Thymus (tissue), 11 donors: Measurements from ENCODE around the gene PADI6. TPM values are rescaled to one million over a fixed set of nuclear protein-coding genes. Genes with fewer than 3 reads are reported as not detected.
"Not testable (repeated sequence)": the region's sequence is repeated elsewhere in the genome, so short reads cannot be mapped to it uniquely, and the experiment has no call there.

Experiments
- DNase-seq, 9 donors: peaks; one replicate each; pipeline ENCODE4 v3.0.0-alpha.2; 2013; ENCODE audit warnings: low spot score in 9 of 9, low read depth in 6 of 9, missing footprints in 1 of 9
- H3K27ac ChIP-seq, 2 donors: one replicate each; pipeline ENCODE4 v1.5.1; 2013; ENCODE audit warnings: control low read depth in 1 of 2, low read depth in 1 of 2, low read length in 1 of 2, mild to moderate bottlenecking in 1 of 2, moderate library complexity in 1 of 2
- H3K27me3 ChIP-seq, 2 donors: one replicate each; pipeline ENCODE4 v1.5.1; 2013; ENCODE audit warnings: low read length in 1 of 2; ENCODE audit not compliant: control insufficient read depth in 2 of 2, insufficient read depth in 1 of 2
- H3K36me3 ChIP-seq, 2 donors: one replicate each; pipeline ENCODE4 v1.5.1; 2013; ENCODE audit warnings: low read length in 1 of 2, mild to moderate bottlenecking in 1 of 2, moderate library complexity in 1 of 2; ENCODE audit not compliant: control insufficient read depth in 2 of 2, insufficient read depth in 2 of 2
- H3K4me1 ChIP-seq, 2 donors: one replicate each; pipeline ENCODE4 v1.5.1; 2013; ENCODE audit warnings: low read length in 2 of 2; ENCODE audit not compliant: control insufficient read depth in 2 of 2, insufficient read depth in 2 of 2
- H3K4me3 ChIP-seq, 2 donors: one replicate each; pipeline ENCODE4 v1.5.1; 2013; ENCODE audit warnings: low read length in 2 of 2, control low read depth in 1 of 2, mild to moderate bottlenecking in 1 of 2
- H3K9me3 ChIP-seq, 2 donors: one replicate each; pipeline ENCODE4 v1.5.1; 2013; ENCODE audit warnings: low read length in 1 of 2, mild to moderate bottlenecking in 1 of 2; ENCODE audit not compliant: control insufficient read depth in 2 of 2, insufficient read depth in 1 of 2
- WGBS: extraction: QIAGEN DNeasy Blood & Tissue Kit; methylation state at CpG from one replicate; pipeline ENCODE4 v1.1.7; 2013; 5-methylcytosine and 5-hydroxymethylcytosine counted together
- polyA plus RNA-seq: library from polyadenylated mRNA; stranded (reverse); fragments of 200-250 nt; gene quantifications from one replicate; pipeline ENCODE4 v1.2.3, GENCODE V29; 2013
- total RNA-seq: library from RNA; stranded (reverse); fragments of 120-200 nt; gene quantifications from one replicate; pipeline ENCODE4 v1.2.4, GENCODE V29; 2013
- donor health status: healthy.

Gene PADI6
- total and polyA plus RNA-seq, 2 donors: 0.09 to 0.16 TPM

DNA sequence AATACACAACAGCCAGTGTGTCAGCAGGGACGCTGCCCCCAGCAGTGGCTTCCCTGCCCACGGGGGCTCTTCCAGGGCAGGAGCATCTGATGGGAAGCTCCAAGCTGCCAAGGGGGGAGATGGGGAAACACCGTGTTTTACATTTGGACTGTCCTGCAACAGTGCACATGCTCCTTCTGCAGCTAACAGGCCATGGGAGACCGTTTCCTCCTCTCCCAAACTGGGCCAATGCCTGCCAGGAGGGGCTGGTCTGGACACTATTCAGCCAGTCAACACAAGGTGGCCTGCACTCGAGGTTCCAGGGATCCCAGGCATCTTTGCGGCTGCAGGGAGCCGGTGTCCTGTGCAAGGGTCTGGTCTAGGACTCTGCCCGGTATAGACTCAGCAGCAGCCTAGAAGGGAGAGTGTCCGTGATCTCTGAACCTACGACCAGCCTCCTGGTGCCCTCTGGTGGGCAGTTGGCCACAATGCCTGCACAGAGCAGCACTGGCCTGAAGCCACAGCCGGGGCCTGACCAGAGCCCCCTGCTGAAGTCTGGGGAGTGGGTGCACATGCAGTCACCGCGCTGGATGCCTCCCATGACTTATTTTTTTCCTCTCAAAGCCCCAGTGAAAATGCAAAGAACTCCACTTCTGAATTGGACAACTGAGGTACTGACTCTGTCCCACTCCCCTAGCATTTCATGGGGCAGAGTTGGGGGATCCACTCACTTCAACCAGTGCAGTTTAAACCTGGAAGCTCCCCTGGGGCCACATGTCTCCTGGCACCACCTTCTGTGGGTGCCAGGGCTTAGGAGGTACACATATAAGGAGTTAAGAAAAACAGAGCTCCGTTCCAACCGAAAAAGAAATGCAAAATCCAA, 34.1 kb downstream of the PADI6 start:
- peak in 4 of 9 donors; percentile 5 to 23 (median 16) for DNase-seq
- H3K4me3 ChIP-seq: no peak overlapping the region
- H3K36me3 ChIP-seq: peaks cover 33 to 40% of the 10 kb centered on the region in 2 donors
- no peaks in the 10 kb centered on the region for H3K27me3 ChIP-seq
- H3K4me1 ChIP-seq: no peaks in the 10 kb centered on the region
- 77% methylated on average over 15 of the region's 15 CpGs for WGBS
- no peaks in the 10 kb centered on the region for H3K9me3 ChIP-seq
- no peak overlapping the region for H3K27ac ChIP-seq

DNA sequence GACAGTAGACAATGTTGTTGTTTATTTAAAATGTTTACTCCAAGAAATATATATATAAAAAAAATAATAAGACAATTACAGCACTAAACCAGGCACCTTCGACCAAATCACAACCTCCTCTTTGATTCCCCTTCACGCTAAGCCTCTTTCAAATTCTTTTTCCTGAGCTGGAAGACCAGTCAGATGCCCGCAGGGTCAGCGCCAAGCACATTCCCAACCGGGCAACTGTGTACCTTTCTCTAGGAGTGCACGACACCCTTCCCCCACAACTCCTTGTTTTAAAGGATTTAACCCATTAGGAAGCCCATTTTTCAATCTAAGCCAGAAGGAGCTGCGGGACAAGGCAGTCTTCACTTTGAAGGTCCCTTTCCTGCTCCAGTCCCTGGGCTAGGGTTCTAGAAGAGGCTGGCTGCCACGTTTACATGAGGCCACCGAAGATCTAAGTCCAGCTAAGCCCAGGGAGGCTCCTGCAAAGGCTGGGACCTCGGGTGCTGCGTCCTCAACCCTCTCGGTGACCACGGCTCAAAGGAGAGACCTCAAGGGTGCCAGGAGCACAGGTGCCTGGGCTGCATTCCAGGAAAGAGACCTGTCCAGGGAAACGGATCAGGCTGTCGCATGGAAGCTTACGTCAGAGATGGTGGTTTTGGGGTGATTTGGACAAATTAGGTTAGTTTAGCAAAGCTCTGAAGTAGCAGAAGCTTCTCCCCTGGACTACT, 34.9 kb downstream of the PADI6 start:
- not testable (repeated sequence) for H3K4me3 ChIP-seq, H3K9me3 ChIP-seq, H3K27me3 ChIP-seq, DNase-seq, H3K27ac ChIP-seq, H3K4me1 ChIP-seq
- H3K36me3 ChIP-seq: peaks cover 41 to 47% of the 10 kb centered on the region in 2 donors
- 95% methylated on average over 16 of the region's 16 CpGs for WGBS

DNA sequence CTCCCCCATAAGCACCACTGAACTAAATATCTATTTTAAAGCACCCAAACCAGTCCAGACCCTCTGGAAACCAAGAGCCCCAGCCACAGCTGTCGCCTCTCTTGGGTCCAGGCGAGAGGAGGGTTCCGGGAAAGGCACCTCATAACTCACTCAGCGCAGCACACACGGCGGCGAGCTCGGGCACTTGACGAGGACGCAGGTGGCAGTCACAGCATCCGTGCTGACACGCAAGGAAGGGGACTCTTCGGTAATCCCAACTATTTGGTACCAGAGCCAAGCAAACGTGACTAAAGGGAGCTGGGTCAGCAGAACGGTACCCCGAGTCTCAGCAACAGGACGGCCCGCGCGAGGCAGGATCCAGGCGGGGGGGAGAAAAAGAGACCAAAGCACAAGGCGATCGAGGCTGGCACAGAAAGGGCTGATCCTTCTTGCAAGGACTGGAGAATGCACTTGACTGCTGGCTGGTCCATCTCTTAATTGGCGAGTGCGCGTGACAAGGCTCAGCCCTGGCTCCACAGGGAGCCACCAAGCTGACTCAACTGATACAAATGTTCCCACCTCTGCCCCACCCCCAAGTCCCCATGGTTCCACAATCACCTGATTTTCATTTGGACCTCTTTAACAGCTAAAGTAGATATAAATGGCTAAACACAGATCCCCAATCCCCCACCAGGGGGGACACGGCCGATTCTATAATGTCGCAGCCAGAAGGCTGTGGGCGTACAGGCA, 36.0 kb downstream of the PADI6 start:
- not testable (repeated sequence) for DNase-seq

DNA sequence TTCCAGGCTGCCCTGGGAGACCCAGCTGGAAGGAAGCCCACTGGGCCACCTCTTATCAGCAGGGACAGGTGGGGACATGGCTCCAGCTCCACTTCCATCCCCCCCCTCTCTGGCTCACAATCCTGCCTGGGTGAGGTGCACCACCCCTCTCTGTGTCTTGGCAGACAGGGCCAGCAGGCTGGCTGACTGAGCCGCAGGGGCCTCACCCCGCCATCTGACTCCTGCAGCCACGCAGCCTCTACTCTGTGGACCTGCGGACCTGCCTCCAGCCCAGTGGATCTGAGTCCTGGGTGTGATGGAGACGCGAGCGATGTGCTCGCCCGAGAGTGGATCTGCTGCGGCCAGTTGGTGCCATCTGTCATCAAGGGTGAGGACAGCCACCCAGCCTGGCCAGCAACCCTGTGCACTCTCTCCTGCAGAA, 37.4 kb downstream of the PADI6 start:
- Histone ChIP-seq H3K27me3 (no peaks in the 10 kb centered on the region), H3K9me3 (no peaks in the 10 kb centered on the region), H3K4me3 (no peak overlapping the region), H3K36me3 (peaks cover 66 to 71% of the 10 kb centered on the region in 2 donors), H3K27ac (no peak overlapping the region), H3K4me1 (no peaks in the 10 kb centered on the region)
- DNase-seq: no peak
- 98% methylated on average over 10 of the region's 10 CpGs for WGBS

More for the DNA sequence above, 36.0 kb downstream of the PADI6 start:
- not testable (repeated sequence) for H3K4me1 ChIP-seq, H3K27me3 ChIP-seq, H3K4me3 ChIP-seq, H3K9me3 ChIP-seq, H3K27ac ChIP-seq
- peaks cover 51 to 57% of the 10 kb centered on the region in 2 donors for H3K36me3 ChIP-seq
- 97% methylated on average over 30 of the region's 30 CpGs for WGBS

DNA sequence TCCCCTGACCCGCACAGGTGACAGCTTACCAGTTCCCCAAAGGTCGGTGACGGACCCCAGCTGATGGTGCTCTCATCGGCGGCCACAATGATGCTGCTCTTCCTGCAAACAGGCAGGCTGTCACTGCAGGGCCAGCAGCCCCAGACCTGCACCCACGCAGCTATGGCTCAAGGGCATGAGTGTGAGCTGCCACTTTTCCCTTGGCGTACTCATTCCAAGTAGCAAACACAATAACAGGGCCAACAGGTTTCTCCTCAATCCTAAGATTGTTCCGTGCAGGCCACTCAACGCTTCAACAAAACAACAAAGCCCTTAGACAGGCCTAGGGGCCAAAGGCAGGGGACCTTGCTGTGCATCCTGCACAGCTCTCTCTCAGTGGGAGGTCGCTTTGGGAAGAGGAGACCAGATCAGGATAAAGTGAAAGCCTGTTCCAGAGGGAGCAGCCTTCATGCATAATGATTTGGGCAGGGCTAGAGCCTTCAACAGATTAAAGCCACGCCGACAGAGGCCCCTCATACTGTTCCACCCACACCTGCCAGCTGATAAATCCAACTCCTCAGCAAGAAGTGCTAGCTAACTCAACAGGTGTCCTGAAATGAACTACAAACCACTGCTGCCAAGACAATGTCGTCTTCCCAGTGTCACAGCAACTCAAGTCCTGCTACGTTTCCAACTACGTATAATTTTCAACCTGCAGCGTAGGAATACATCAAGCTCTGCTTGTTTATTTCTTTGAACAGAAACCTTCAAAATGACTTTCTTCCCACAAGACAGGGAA, 40.3 kb downstream of the PADI6 start:
- H3K9me3 ChIP-seq: no peaks in the 10 kb centered on the region
- no peak overlapping the region for H3K4me3 ChIP-seq
- H3K4me1 ChIP-seq: no peaks in the 10 kb centered on the region
- peaks cover 88 to 91% of the 10 kb centered on the region in 2 donors for H3K36me3 ChIP-seq
- no peak overlapping the region for H3K27ac ChIP-seq
- WGBS: 95% methylated on average over 16 of the region's 16 CpGs
- H3K27me3 ChIP-seq: no peaks in the 10 kb centered on the region
- no peak for DNase-seq

DNA sequence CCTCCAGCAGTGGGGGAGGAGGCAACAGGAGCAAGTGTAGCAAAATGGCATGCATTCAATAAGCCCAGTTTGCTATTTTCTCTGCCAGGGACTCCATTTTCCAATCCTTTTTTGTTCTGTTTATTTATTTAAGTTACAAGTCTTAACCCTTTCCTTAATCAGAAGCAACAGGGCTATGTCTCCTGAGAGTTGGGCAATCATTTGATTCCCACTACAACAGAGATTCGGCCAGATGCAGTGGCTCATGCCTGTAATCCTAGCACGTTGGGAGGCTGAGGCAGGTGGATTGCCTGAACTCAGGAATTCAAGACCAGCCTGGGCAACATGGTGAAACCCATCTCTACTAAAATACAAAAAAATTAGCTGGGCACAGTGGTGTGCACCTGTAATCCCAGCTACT, 42.0 kb downstream of the PADI6 start:
- DNase-seq: no peak
- H3K36me3 ChIP-seq: peaks cover 93 to 95% of the 10 kb centered on the region in 2 donors
- H3K9me3 ChIP-seq: no peaks in the 10 kb centered on the region
- H3K4me3 ChIP-seq: no peak overlapping the region
- no peaks in the 10 kb centered on the region for H3K4me1 ChIP-seq
- H3K27me3 ChIP-seq: no peaks in the 10 kb centered on the region
- WGBS: 98% methylated on average over 2 of the region's 2 CpGs
- H3K27ac ChIP-seq: no peak overlapping the region

DNA sequence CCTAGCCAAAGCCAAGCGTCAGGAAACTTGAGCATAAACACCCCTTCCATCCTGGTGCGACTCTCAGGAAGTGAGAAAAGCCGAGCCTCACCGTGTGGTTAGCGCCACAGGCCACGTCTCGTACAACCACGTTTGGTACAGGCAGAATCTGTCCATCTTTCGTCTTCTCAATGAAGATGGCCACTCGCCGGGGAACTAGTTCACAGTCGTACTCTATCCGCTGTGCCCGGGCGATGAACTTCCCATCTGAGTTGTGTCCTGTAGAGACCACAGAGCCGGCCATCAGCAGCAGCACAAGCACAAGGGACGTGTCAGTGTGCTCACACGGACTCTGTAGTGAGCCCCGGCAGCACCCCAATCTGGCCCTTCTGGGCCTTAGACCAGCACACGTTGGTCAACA, 44.4 kb downstream of the PADI6 start:
- Histone ChIP-seq H3K36me3 (peaks cover 85 to 90% of the 10 kb centered on the region in 2 donors), H3K27me3 (no peaks in the 10 kb centered on the region)

DNA sequence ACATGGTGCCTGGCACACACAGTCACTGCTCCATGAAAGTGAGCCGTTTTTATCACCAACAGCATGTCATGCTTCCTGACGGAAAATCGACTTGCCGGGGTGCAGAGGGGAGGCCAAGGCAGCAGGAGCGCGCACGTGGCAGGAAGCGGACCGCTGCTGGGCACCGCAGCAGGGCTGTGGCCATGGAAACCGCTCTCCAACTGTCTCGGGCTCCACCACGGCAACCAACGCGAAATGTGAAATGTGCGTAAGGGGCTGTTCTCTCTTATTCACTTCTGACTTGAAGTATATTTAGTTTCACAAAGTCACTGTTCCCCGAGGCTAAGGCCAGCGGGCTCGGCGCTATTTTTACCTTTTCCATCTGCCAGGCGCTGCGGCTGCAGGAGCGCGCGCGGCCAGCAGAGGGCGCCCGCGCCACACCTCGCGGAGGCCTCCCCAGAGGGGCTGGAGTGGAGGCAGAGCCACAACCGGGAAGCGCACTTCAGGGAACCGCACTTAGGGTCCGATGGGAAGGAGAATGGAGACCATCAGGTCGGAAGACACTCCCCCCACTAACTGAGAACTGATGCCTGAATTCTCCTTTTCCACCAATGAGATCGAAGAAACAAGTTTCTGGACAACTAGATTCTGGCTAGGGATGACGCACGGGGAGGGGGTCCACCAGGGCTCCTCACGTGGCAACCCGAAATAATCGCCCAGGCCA, 47.8 kb downstream of the PADI6 start:
- Histone ChIP-seq H3K9me3 (no peaks in the 10 kb centered on the region), H3K4me1 (no peaks in the 10 kb centered on the region), H3K27me3 (no peaks in the 10 kb centered on the region), H3K27ac (no peak overlapping the region), H3K36me3 (peaks cover 80 to 86% of the 10 kb centered on the region in 2 donors), H3K4me3 (no peak overlapping the region)
- DNase-seq: peak in 6 of 9 donors; percentile 19 to 61 (median 46)
- 59% methylated on average over 42 of the region's 42 CpGs for WGBS

More for the DNA sequence above, 44.4 kb downstream of the PADI6 start:
- 97% methylated on average over 20 of the region's 20 CpGs for WGBS
- Histone ChIP-seq H3K27ac (no peak overlapping the region), H3K4me1 (no peaks in the 10 kb centered on the region), H3K4me3 (no peak overlapping the region), H3K9me3 (no peaks in the 10 kb centered on the region)
- no peak for DNase-seq
